Fibroblast of lung (primary cell): Measurements from ENCODE around the gene CES5A. TPM values are rescaled to one million over a fixed set of nuclear protein-coding genes. Genes with fewer than 3 reads are reported as not detected.
"Not testable (repeated sequence)": the region's sequence is repeated elsewhere in the genome, so short reads cannot be mapped to it uniquely, and the experiment has no call there.

Experiments used
- DNase-seq, 2 donors: peaks; one replicate each; pipeline versions ENCODE4 v3.0.0 to v3.0.0-alpha.2; 2010; ENCODE audit warnings: low read depth in 2 of 2
- H2AFZ ChIP-seq: 2 replicates; pipeline ENCODE4 v1.5.1; 2012; ENCODE audit warnings: low read length, control low read depth, inconsistent platforms
- H3K27ac ChIP-seq: 2 replicates; pipeline ENCODE4 v1.5.1; 2011; ENCODE audit warnings: low read length, control low read depth; ENCODE audit not compliant: insufficient read depth
- H3K27me3 ChIP-seq: 2 replicates; pipeline ENCODE4 v1.5.1; 2011; ENCODE audit warnings: mild to moderate bottlenecking, low read length; ENCODE audit not compliant: control insufficient read depth, insufficient read depth
- H3K36me3 ChIP-seq: 2 replicates; pipeline ENCODE4 v1.5.1; 2011; ENCODE audit warnings: low read length; ENCODE audit not compliant: control insufficient read depth, insufficient read depth
- H3K4me1 ChIP-seq: 2 replicates; pipeline ENCODE4 v1.5.1; 2011; ENCODE audit warnings: low read length; ENCODE audit not compliant: control insufficient read depth, insufficient read depth; ENCODE audit errors: extremely low read depth
- H3K4me2 ChIP-seq: 2 replicates; pipeline ENCODE4 v1.5.1; 2011; ENCODE audit warnings: low read length, control low read depth; ENCODE audit not compliant: insufficient read depth; ENCODE audit errors: extremely low read depth
- H3K4me3 ChIP-seq, 4 experiments: fragments of 200-600 bp in 1 of 4; sonication (generic) in 1 of 4; replicated peaks in 1 of 4; 2 replicates each; pipeline ENCODE4 v1.5.1; 2011 to 2016; ENCODE audit warnings: low read length in 4 of 4, low read depth in 3 of 4, mild to moderate bottlenecking in 3 of 4, control low read depth in 2 of 4, inconsistent platforms in 1 of 4, mixed read lengths in 1 of 4; ENCODE audit not compliant: insufficient read depth in 1 of 4; ENCODE audit errors: control extremely low read depth in 1 of 4
- H3K79me2 ChIP-seq: 2 replicates; pipeline ENCODE4 v1.5.1; 2012; ENCODE audit warnings: mild to moderate bottlenecking, low read length, inconsistent platforms; ENCODE audit not compliant: control insufficient read depth, insufficient read depth
- H3K9ac ChIP-seq: 2 replicates; pipeline ENCODE4 v1.5.1; 2011; ENCODE audit warnings: mild to moderate bottlenecking, low read length, control low read depth; ENCODE audit not compliant: insufficient read depth
- H3K9me3 ChIP-seq: 2 replicates; pipeline ENCODE4 v1.5.1; 2012; ENCODE audit warnings: low read depth, low read length; ENCODE audit not compliant: control insufficient read depth, insufficient read depth
- H4K20me1 ChIP-seq: 2 replicates; pipeline ENCODE4 v1.5.1; 2011; ENCODE audit warnings: low read length; ENCODE audit not compliant: control insufficient read depth, insufficient read depth; ENCODE audit errors: extremely low read depth
- EZH2 ChIP-seq: IDR thresholded peaks from 2 replicates; pipeline ENCODE4 v1.5.1; 2012; ENCODE audit warnings: low read length, control low read depth, mild to moderate bottlenecking; ENCODE audit errors: missing control alignments
- polyA plus RNA-seq, 2 donors: library from polyadenylated mRNA; depleted of rRNA in 1 of 2; stranded (reverse) in 1 of 2; unstranded in 1 of 2; fragments of >200 nt; gene quantifications; 2 replicates each; pipeline ENCODE4 v1.2.1, GENCODE V29; 2011 to 2012; ENCODE audit warnings: missing spikeins in 1 of 2
- total RNA-seq: library from RNA; depleted of rRNA; stranded (reverse); fragments of >200 nt; gene quantifications from 2 replicates; pipeline ENCODE4 v1.2.1, GENCODE V29; 2014
- TF ChIP-seq, protein P1 (sequence below), 2 donors: IDR thresholded peaks in 1 of 2; conservative IDR thresholded peaks in 1 of 2; 1 replicate in 1 of 2; 2 replicates in 1 of 2; pipeline ENCODE4 v1.5.1; 2011 to 2012; ENCODE audit warnings: low read length in 2 of 2, control low read depth in 1 of 2, inconsistent platforms in 1 of 2, low read depth in 1 of 2, mild to moderate bottlenecking in 1 of 2

Gene CES5A
- total and polyA plus RNA-seq, 2 donors (not counting 1 experiment from before 2014, with no cell fraction given) = not detected

- Histone ChIP-seq H3K27me3 (no peaks in the 10 kb centered on the region), H3K27ac (no peak overlapping the region), H3K4me3 (no peak overlapping the region), H3K9me3 (no peaks in the 10 kb centered on the region), H3K4me1 (no peaks in the 10 kb centered on the region), H3K36me3 (no peaks in the 10 kb centered on the region), H3K4me2 (no peak overlapping the region), H3K9ac (no peak overlapping the region), H3K79me2 (no peaks in the 10 kb centered on the region), H2AFZ (no peak overlapping the region), H4K20me1 (no peaks in the 10 kb centered on the region)
- no peak for DNase-seq
- TF ChIP-seq, protein P1, sequence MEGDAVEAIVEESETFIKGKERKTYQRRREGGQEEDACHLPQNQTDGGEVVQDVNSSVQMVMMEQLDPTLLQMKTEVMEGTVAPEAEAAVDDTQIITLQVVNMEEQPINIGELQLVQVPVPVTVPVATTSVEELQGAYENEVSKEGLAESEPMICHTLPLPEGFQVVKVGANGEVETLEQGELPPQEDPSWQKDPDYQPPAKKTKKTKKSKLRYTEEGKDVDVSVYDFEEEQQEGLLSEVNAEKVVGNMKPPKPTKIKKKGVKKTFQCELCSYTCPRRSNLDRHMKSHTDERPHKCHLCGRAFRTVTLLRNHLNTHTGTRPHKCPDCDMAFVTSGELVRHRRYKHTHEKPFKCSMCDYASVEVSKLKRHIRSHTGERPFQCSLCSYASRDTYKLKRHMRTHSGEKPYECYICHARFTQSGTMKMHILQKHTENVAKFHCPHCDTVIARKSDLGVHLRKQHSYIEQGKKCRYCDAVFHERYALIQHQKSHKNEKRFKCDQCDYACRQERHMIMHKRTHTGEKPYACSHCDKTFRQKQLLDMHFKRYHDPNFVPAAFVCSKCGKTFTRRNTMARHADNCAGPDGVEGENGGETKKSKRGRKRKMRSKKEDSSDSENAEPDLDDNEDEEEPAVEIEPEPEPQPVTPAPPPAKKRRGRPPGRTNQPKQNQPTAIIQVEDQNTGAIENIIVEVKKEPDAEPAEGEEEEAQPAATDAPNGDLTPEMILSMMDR (conservative IDR thresholded peaks at IDR 0.05 in 1 of 2, IDR thresholded peaks at IDR 0.05 in 1 of 2; ENCODE audit: low read depth in 1 of 2, low read length in 2 of 2) = no peak
- TF ChIP-seq EZH2 = no peak
Measured at GRCh38 chr16:55809386-55809785, 65.8 kb downstream of the CES5A start.

DNA sequence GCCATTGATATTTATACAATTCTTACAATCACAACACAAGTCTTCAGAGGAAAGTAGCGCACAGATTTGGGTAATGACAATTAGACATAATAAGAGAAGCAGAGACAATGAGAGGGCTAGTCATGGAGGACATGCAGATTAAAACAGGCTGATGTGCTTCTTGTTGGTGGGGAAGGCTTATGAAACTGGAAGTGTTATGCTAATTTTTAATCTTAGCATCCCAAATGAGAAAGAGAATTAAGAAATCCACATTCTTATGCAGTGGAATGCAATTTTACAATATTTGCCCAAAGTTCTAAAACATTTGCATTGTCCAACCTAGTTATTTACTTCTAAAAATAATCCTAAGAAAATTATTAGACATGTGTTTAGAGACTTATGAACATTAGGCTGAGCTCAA lies 66.9 kb downstream of the CES5A start:
- not testable (repeated sequence) for H3K27me3 ChIP-seq, H3K79me2 ChIP-seq, H3K27ac ChIP-seq

GRCh38 chr16:55805104-55805503 lies 70.1 kb downstream of the CES5A start:
- not testable (repeated sequence) for H3K27ac ChIP-seq, H3K4me2 ChIP-seq, H3K4me3 ChIP-seq, H3K4me1 ChIP-seq, H3K27me3 ChIP-seq, H3K9ac ChIP-seq, H3K36me3 ChIP-seq, H3K9me3 ChIP-seq, H4K20me1 ChIP-seq, DNase-seq, H2AFZ ChIP-seq, H3K79me2 ChIP-seq

More for the DNA sequence above, 66.9 kb downstream of the CES5A start:
- DNase-seq, H3K9ac ChIP-seq, H3K4me1 ChIP-seq, H2AFZ ChIP-seq, H4K20me1 ChIP-seq, H3K36me3 ChIP-seq, H3K4me3 ChIP-seq, H3K9me3 ChIP-seq, H3K4me2 ChIP-seq: not testable (repeated sequence)

DNA sequence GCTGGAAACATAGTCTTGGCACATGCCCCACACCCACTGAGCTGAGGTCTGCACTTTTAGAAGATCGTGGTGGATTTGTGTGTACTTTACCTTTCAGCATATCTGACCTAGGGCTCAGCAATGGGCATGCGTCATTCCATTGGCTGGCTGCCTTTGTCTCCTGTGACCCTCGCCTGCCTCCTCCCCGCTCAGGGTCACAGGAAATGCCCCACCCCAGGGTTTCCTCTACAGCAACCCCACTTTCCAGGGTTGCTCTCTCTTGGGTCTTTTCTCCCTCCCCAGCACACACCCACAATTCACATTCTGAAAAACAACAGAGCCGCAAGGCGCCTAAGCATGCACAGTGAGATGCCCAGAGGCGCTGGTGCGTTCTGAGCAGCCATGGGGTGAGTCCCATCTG lies 71.5 kb downstream of the CES5A start:
- not testable (repeated sequence) for H3K9ac ChIP-seq, H3K4me2 ChIP-seq, H3K4me1 ChIP-seq, H3K4me3 ChIP-seq, H2AFZ ChIP-seq, H3K79me2 ChIP-seq, H3K27me3 ChIP-seq, DNase-seq, H3K27ac ChIP-seq, H3K9me3 ChIP-seq, H3K36me3 ChIP-seq, H4K20me1 ChIP-seq

Other genes with a start within 250 kb of the CES5A start
- not detected in 2 replicates for gene SLC6A2, start 219.4 kb downstream of the CES5A start, total RNA-seq
- not detected in 2 replicates for gene SLC6A2, start 219.4 kb downstream of the CES5A start, polyA plus RNA-seq
- gene CES1, start 42.3 kb downstream of the CES5A start, total RNA-seq = 41.1 and 41.6 TPM in 2 replicates
- 3.0 and 15.0 TPM in 2 replicates for gene CES1, start 42.3 kb downstream of the CES5A start, polyA plus RNA-seq